AG09319 (cell line): Measurements from ENCODE around the gene SIK2.

Experiments
- DNase-seq: peaks from one replicate; pipeline ENCODE4 v3.0.0-alpha.2; 2010; ENCODE audit warnings: low read depth; ENCODE audit errors: extremely low read depth
- TF ChIP-seq, protein P1 (sequence below): IDR thresholded peaks from 2 replicates; pipeline ENCODE4 v1.5.1; 2011; ENCODE audit warnings: low read depth, mild to moderate bottlenecking, inconsistent platforms, low read length, moderate library complexity

SIK2 gene

DNA sequence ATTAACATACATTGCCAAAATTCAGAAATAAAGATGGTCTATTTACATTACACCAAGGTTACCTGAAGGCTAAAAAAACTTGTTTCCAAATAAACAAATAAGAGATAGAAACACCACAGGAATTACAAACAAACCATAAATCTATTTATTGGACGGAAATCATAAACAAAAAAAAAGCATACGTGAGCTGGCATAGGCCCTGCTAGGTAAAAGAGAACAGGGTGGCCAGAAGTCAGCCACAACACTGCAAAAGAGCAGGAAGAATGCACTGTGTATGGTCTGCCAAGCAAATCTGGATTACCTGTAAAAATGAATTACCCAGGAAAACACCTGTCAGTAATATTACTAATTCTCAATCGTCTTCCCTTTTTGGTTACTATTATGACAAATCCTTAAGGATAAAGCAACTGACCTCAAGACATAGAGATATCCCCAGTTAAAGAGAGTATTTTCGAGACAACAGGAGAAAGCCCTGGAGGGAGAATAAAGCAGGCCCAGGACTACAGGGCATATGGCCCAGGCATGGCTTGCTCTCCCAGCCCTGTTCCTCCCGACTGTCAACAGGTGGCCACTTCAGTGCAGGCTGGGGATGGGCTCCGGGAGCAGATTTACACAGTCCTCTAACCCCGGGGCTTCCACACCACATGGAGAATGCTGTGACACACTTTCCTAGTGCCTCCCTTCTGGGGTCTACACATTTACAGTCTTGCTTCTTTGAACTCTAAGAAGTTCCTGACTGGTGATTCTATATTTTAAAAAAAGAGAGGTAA is 146.0 kb downstream of the SIK2 start:
- no peak for DNase-seq
- TF ChIP-seq, protein P1, sequence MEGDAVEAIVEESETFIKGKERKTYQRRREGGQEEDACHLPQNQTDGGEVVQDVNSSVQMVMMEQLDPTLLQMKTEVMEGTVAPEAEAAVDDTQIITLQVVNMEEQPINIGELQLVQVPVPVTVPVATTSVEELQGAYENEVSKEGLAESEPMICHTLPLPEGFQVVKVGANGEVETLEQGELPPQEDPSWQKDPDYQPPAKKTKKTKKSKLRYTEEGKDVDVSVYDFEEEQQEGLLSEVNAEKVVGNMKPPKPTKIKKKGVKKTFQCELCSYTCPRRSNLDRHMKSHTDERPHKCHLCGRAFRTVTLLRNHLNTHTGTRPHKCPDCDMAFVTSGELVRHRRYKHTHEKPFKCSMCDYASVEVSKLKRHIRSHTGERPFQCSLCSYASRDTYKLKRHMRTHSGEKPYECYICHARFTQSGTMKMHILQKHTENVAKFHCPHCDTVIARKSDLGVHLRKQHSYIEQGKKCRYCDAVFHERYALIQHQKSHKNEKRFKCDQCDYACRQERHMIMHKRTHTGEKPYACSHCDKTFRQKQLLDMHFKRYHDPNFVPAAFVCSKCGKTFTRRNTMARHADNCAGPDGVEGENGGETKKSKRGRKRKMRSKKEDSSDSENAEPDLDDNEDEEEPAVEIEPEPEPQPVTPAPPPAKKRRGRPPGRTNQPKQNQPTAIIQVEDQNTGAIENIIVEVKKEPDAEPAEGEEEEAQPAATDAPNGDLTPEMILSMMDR: no peak

- TF ChIP-seq, protein P1: no peak
- no peak for DNase-seq
Observed at GRCh38 chr11:111749646-111750045, 147.4 kb downstream of the SIK2 start.

GRCh38 chr11:111756097-111756496 is 153.8 kb downstream of the SIK2 start:
- DNase-seq: no peak
- TF ChIP-seq, protein P1: no peak

- no peak for DNase-seq
Observed at GRCh38 chr11:111759376-111759775, 157.1 kb downstream of the SIK2 start.

DNA sequence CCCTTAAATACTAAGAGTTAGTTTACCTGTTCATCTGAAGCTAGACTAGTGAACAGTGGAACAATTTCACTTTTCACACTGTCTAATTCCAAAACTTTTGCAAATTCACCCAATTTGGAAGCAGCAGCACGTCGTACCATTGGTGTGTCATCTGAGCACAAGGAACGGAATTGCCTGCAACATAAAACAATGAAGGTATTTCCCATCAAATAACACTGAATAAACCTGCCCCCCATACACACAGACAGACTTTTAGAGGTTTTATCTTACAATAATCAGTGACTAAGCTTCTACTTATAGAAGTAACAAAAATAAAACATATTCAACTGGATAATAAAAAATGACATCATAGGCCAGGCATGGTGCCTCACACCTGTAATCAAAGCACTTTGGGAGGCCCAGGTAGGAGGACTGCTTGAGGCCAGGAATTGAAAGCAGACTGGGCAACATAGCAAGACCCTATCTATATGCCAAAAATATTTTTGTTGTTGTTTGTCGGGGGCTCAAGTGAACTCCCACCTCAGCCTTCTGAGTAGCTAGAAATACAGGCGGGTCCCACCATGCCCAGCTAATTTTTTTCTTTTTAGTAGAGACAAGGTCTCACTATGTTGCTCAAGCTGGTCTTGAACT is 157.6 kb downstream of the SIK2 start:
- no peak for DNase-seq
- TF ChIP-seq, protein P1: no peak

More at GRCh38 chr11:111759376-111759775, 157.1 kb downstream of the SIK2 start:
- TF ChIP-seq, protein P1: no peak

DNA sequence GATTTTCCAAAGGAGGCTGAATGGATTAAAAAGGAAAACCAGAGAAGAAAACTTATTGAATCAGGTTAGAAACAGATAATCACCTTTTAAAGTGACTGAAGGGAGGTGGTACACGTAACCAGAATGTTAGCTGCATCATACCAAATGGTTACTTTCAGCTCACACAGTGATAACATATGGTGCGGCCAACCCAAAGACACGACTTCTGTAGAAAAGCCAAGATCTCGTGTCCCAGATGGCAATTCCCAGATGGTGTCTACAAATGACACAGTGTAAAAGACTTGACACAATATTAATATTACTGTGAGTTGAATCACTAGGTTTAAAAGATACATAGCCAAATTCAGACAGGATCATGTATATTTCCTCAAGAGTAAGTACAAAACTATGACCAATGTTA is 158.8 kb downstream of the SIK2 start:
- DNase-seq: no peak
- TF ChIP-seq, protein P1: no peak

GRCh38 chr11:111762526-111762925 is 160.3 kb downstream of the SIK2 start:
- DNase-seq: no peak
- TF ChIP-seq, protein P1: no peak
